HG02759 (cell line): ENCODE measurements around the gene KDM7A.
A peak's percentile ranks its signal among the peaks of the same experiment; 100 is the strongest.

ENCODE experiments used
- ATAC-seq: cut with Tn5 transposase; IDR thresholded peaks from one replicate; pipeline ENCODE4 v1.9.1; 2021; ENCODE audit warnings: mild to moderate bottlenecking, moderate library complexity; ENCODE audit not compliant: unreplicated experiment

KDM7A gene

DNA sequence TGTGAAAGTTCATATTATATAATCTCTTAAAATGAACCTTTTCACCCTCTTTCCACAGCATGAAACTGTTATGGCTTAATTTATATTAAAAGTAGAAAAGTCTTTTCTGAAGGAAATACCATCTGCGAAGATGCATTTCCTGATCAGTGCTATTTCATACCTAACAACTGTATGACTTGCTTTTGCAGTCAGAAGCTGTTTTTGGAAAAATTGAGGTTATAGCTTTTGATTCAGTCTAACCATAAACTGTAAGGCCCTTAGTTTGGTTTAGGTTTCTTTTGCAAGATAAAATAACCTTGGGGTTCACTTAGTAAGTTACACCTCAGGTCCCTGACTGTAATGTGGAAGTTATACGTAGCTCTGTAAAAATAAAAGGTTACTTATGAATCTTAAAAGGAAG lies 91.3 kb downstream of the KDM7A start:
- no peak for ATAC-seq

DNA sequence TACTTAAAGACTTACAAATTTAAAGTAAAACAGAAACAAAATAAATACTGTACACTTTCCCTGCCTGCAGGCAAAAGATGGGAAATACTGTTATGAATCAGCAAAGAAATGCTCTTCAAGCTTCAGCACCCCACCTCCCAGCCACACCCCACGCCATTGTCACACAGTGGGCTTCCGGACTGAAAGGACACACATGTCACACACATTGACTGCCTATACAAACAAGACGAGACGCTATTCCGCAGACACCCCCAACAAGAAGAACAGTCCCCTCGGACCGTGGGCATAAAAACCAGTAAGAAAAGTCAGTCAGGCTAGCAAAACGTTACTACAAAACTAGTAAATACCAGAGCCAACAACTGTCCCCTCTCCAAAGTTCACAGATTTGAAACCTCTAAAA lies 91.8 kb downstream of the KDM7A start:
- ATAC-seq, result peak; percentile 97

DNA sequence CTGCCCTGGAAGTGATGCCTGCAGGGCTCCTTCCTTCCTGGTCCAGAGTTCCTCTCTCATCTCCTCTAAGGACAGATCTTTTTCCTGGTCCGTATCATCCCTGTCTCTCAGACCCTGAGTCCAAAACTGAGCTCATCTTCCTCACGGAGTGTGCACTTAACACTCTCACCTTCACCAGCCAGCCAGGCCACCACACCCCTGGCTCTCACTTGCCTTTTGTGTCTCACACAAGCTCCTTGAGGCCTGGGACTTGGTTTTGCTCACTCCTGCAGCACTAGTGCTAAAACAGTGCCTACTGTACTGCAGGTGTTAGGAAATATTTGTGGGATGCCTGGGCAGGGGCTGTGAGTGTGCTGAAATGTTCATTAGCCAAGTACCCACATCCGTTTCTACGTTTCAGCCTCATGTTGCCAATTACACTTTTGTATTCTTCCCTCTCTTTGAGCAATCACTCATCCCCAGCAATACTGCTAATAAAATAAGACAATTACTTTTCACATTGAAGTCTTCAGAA lies 92.6 kb downstream of the KDM7A start:
- no peak for ATAC-seq

DNA sequence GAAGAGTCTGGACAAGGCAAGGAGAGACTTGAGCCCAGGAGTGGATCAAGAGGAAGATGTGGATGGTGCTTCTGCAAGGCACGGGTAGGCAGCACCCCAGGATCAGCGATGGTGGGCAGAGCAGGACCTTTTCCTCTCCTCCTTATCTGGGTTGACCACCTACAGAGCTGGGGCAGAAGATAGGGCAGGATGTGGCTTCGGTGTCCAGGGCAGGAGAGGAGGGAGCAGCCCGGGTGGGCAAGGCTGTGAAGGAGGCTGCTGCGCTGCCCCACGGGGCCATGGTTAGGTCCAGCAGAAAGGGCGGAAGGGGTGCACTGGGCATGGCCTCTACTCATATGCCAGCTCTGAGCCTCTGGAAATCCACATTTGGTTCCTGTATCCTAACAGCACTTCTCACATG lies 94.0 kb downstream of the KDM7A start:
- no peak for ATAC-seq

DNA sequence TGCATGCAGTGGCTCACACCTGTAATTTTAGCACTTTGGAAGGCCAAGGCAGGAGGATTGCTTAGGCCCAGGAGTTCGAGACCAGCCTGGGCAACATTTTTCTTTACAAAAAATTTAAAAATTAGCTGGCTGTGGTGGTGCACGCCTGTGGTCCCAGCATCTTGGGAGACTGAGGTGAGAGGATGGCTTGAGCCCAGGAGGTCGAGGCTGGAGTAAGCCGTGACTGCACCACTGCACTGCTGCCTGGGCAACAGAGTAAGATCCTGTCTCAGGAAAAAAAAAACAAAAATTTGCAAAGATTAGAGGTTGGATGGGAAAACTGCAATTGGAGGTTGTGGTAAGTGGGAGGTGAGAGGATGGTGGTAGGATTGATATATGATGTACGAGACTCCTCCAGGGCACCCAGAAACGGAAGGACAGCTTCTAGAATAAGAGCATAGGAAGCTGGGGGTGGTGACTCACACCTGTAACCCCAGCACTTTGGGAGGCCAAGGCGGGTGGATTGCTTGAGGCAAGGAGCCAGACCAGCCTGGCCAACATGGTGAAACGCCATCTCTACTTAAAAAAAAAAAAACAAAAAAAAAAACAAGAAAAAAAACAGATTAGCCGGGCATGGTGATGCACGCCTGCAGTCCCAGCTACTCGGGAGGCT lies 94.9 kb downstream of the KDM7A start:
- ATAC-seq, result no peak

DNA sequence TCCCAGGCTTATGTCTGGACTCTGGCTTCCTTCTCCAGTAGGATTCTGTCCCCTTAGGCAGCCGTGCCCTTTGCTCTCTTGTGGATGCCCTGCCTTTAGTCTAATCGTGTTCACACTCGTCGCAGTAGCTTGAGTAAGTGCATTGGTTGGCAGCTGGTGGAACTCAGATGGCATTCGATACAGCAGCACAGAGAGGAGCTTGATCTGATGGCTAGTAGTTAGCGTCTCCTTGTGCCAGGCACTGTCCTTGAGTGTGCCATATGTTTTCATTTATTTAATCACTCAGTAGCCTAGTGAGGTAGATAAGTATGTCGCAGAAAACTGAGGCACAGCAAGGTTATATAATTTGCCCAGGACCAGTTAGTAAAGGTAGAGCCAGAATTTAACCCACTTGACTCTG lies 95.9 kb downstream of the KDM7A start:
- ATAC-seq, result no peak

DNA sequence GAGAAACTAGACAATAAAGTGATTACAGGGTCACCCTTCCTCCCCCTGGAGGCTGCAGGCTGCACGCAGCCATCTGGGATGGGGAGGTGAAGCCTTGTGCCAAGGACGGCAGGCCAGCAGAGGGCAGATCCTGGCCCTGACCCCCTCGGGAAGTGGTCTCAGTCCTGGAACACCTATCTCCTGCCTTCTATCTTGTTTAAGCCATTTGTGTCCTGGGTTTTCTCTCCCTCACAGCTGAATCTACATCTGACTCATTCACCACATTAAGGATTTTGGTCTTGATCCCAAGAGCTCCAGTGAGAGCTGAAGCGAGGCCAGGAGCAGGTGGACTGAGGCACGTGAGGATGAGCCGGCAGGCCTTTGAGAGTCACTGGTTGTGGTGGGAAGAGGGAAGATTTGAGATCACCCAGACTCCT lies 97.7 kb downstream of the KDM7A start:
- no peak for ATAC-seq

DNA sequence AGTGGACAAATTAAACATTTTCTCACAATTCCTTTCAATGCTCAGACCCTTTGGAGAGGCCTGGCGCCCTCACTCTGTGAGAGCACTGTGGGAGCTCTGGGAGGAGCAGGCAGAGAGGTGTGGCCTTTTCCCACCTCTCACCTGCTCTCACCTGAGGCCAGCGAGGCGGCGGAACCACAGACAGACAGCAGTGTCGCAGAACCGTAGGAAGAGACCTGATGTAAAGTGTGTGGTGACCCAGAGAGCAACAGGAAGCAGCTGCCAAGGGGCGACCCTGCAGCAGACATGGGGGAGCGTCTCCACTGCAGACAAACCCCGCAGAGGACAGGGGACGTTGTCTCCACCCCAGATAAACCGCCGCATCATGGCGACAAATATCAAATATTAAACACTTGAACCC lies 98.4 kb downstream of the KDM7A start:
- no peak for ATAC-seq

DNA sequence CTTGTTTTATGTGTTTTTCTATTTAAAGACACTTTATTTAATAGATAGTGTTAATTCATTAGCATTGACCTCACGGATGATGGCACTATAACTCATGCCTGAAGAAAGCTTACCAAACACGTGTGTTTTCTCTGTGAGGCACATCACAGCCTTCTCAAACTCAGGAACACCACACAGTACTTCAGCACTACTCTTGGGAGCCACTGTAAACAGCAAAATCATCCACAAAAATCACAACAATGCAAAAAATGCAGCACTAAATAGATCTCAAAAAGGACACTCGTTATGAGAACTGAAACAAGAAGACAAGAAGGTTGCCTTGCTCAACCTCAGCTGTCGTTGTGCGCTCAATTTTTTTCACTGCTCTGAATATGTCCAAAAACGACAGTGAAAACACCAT lies 102.0 kb downstream of the KDM7A start:
- no peak for ATAC-seq

DNA sequence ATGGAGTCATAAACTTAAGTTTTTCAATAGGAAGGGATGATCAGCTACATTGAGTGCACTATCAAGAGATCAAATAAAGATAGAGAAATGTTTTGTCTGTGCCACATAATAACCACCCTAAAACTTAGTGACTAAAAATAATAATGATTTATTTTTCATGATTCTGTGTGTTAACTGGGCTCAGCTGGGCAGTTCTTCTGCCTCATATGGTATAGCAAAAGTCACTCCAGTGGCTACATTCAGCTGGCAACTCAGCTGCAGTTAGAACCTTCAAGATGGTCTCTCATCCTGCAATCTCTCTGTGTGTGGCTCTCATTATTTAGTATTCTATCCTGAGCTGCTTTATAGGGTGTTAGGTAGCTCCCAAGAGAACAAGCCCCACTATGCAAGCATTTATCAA lies 106.2 kb downstream of the KDM7A start:
- ATAC-seq, result no peak

DNA sequence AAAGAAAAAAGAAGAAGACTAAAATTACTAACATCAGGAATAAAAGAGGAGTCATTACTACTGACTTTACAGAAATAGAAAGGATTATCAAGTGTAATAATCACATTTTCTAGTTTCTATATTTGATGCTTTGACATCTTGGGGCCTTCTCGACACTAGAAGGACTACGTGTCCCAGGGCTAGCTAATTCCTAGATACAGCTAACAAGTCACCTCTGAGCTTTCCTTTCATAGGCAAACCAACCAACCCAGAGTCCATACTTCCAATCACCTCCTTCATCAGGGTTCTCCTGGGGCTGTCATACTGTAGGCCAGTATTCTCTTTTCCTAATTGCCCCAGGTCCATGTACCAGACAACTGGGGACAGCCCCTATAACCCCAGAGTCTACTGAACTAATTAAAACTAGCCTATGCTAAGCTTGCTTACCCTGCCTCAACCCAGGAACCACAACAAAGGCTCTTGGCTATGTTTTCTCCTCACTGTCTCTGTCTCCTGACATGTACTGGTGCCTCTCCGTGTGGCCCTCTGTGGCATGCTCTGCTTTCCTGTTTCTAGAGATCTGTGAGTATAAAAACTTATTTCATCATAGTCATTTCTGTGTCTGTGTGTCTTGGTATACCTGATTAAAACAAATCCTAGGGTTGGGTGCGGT lies 107.4 kb downstream of the KDM7A start:
- no peak for ATAC-seq

DNA sequence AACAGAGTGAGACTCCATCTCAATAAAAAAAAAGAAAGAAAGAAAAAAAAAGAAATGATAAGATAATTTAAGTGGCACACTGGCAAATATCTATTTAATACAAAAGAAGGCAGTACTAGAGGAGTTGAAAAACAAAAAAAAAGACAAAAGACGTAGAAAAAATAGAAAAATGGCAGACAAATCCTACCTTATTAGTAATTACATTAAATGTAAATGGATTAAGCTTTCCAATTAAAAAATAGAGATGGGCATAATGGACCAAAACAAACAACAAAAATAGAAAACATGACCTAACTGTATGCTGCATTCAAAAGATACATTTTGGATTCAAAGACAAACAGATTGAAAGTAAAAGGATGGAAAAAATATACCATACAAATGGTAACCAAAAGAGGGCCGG lies 108.8 kb downstream of the KDM7A start:
- no peak for ATAC-seq

DNA sequence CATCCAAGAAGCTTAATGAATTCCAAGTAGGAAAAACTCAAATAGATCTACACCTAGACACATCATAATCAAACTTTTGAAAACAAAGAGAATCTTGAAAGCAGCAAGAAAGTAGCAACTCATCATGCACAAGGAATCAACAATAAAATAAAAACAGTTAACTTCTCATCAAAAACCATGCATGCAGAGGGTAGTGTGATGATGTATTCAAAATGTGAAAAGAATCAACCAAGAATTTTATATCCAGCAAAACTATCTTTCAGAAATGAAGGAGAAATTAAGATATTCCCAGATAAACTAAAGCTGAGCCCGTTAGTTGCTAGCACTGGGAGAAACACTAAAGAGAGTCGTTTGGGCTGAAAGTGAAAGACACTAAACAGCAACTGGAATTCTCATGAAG lies 109.7 kb downstream of the KDM7A start:
- ATAC-seq, result no peak

DNA sequence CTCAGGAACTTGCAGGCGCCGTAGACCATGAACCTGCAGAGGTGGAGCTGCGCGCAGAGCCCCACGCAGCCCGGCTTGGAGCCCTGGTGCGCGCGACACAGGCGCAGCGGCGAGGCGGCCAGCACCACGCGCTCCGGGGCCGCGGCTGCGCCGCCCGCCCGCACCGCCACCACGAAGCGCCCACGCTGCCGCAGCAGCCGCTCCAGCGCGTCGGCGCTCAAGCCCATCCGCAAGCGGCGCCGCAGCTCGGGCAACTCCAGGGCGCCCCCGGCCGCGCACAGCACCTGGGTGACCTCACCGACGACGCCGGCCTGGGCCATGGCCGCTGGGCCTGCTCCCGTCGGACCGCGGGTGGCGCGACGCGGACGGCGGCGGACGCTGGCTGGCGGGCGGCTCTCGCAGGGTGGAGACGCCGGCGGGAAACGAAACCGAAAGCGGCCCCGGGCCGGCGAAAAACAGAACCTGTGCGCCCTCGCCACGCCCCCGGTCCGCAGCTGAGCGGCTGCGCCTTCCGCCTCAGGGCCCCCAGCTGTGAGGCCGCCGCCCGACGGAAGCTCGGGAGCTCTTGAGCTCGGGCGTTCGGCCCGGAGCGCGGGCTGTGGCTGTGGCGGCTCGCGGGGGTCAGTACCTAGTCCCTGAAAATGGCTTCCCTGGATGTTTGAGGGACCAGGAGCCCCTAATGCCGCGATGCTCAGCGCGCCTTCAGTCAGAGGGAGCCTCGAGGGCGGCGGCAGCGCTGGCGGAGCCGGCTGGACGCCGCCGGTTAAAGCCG lies 114.1 kb downstream of the KDM7A start, which contains the start of gene PARP12:
TSS of gene PARP12 (minus strand) at position 424 of the 772 bp plus-strand sequence. CDS start at position 320, 104 bp downstream.
- ATAC-seq, result peak; percentile 88

DNA sequence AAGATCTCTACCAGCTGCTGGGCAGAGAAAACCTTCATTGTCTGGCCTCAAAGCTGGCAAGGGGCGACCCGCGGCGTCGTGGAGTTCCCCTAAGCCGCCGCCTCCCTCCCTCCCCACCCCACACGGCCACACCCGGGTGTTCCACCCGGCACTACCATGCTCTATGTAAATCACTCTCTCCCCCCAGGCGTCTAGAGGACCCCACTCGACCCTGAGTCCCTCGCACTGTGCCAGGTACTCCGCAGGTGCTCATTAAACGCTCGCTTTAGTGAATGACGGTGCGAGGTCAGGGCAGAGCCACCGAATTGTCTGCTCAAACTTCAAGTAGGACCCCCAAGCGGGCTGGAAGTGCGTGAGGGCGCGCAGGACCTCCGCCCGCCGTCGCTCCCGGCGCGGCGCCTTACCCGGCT lies 114.7 kb downstream of the KDM7A start:
- peak; percentile 38 for ATAC-seq

DNA sequence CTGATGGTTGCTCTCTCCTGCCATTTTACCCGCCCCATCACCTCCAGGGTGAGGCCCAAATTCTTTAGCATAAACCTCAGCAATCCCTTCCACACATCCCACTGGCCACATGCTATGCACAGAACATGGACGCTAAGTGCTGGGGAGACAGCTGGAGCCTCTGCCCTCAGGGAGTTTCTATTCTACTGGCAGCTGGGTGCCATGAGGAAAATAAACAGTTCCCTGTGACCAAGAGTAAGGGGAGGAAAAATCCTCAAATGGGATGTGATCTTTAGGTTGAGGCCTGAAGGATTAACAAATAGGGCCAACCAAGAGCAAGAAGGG lies 115.2 kb downstream of the KDM7A start:
- ATAC-seq, result no peak

DNA sequence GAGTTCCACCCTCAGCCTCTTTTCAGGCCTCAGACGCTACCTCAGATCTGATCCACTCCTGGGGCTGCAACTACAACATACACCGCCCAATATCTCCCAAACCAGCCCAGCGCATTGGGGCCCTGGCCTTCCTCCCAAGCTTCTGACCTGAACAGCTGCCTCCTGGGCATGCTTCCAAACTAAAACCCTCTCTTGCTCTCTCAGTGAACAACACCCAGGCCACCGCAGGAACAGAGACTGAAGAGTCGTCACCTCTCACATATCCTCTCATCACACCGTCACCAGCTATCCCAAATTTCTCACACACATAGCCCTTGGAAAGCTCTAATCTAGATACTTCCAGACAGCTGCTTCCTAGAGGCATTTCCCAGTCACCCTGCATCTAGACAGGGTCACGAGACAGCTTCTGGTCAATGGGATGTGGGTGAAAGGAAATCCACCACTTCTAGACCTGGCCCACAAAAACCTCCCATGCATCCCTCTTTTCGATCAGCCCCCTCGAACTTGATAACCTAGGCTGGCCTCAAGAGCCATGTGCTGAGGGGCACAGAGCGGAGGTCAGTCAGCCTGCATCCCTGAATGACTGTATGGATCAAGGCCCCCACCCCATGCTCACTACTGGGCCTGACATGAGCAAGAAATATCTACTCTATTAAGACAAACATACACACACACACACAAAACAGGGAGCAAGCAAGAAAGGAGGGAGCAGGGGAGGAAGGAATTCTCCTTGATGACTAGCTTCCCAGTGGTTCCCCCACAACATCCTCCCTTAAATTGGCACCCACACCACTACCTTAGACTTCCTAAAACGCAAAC lies 115.8 kb downstream of the KDM7A start:
- ATAC-seq, result no peak

DNA sequence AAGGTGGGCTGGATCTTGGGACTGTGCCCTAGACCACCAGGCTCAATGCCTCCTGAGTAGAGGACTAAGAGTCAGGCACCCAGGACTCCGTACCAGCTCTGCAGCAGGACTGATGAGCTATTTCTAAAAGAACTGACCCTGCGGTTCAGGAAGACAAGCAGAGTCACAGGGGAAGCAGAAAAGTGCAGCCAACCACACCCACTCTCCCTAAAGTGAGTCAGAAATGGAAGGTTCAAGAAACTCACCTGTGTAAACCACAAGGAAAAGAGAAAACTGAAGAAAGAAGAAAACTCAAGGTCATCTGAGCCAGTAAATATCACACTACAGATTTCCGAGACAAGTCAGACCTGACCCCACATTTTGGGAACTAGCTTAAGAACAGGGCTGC lies 116.5 kb downstream of the KDM7A start:
- ATAC-seq, result no peak

DNA sequence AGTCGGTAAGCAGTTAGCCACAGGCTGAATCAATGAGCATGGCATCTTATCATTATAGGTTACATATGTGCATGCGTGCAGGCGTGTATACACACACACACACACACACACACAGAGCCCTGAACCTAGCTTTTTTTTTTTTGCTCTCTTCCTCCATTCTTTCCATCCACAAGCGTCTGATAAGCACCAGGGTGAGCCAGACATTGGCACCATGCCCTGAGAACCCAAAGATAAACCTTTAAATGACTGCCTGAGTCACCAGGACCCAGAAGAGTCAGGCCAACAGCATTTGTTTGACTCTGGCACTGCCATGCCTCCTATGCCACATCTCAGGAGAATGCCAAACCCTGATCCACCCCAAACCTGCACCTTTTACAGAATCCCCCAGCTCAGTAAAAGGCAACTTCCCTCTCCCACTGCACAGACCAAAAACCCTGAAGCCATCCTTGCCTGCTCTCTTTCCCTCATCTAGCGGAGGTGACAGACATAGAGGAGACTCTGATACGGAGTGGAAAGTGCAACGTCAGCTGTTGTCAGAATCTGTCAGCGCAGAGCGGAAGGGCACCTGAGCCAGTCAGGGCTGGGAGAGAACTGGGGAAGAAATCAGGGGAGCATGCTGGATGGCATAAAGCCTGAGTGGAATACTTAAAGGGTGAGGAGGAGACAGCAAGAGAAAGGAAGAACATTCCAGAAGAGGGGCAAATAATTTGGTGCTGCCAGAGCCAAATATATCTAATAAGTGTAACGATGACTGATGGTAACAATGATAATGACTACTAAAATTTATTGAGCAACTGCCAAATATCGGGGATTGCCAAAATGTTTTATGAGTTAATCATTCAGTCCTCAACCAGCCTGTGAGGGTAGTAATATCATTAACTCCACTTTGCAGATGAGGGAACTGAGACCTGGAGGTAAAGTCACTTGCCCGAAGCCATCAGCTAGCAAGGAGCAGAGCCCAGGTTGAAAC lies 117.2 kb downstream of the KDM7A start:
- ATAC-seq, result no peak

DNA sequence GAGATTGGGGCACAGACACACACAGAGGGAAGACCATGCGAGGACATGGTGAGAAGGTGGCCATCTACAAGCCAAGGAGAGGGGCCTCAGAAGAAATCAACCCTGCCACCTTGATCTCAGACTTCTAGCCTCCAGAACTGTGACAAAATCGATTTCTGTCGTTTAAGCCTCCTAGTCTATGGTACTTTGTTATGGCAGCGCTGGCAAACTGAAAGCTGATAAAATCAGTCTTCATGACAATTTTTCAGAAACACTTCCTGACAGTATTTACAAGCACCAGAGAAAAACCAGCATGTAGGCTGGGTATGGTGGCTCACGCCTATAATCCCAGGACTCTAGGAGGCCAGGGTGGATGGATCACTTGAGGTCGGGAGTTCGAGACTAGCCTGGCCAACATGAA lies 118.3 kb downstream of the KDM7A start:
- no peak for ATAC-seq
